NCI-H2107 (cell line): ENCODE data around the gene EFTUD2.

Experiments used
- DNase-seq: peaks from one replicate; lab custom pipeline; 2025; lab: John Stamatoyannopoulos, UW

EFTUD2 gene

DNA sequence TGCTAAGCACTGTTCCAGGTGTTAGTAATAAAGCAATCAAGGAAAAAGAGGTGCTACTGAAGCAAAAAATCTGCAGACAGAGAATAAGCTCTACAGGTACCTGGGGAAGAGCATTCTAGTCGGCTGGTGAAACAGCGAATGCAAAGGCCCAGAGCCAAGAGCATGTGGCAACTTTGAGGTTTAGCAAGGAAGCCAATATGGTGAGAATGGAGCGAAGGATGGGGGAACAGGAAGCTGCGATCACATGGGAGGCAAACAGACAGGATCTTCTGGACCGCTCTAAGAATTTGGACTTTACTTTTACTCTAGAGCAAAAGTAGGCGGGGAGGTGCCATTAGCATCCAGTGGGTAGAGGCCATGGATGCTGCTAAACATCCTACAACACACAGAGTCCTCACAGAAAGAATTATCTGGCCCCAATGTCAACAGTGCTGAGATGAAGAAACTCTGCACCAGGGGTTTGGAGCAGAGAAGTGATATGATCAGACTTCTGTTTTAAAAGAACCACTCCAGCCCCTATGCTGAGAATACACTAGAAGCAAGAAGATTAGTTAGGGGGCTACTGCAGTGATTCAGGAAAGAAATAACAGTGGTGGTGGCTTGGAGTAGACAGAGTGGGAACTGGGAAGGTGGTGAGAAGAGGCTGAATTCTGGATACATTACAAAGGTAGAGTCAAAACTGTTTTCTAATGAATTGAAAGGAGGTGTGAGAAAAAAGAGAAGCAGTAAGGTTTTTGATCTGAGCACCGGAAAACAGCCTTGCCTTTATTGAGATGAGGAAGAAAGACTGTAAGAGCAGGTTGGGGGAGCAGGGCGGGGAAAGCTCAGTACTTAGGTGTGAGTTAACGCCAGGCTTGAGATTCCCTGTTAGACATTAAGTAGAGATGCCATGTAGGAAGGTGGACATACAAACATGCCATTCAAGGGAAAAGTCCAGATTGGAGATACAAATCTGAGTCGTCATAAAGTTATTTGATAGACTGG is 11.0 kb downstream of the EFTUD2 start:
- DNase-seq = no peak

DNA sequence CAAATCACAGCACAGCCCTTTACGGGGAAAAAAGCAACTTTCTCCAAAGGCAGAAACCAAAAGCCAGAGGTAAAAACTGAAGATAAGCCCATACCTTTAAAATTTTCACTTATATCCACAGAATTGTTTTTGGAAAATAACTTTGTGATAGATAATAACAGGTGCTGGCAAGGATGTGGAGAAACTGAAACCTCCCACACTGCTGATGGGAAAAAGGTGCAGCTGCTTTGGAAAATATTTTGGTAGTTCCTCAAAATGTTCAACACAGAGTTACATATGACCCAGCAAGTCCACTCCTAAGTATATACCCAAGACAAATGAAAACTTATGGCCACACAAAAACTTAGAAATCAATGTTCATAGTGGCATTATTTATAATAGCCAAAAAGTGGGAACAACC is 12.2 kb downstream of the EFTUD2 start:
- DNase-seq = no peak

DNA sequence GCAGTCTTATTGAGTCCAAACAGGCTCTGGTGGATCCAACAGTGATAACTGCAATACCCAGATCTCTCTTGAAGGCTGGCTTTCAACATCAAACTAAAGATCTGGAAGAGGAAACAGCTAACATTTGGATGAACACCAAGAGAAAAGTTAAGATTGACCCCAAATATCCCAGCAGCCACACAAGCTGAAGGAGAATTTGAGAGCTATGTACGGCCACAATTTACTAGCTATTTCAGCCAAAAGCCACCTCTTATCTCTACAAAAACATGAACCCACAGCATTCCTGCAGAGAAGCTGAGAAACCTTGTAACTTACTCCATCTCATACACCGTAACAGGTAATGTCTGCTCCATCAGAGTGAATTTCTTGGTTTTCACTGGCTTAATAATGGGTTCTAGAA is 14.3 kb downstream of the EFTUD2 start:
- no peak for DNase-seq

DNA sequence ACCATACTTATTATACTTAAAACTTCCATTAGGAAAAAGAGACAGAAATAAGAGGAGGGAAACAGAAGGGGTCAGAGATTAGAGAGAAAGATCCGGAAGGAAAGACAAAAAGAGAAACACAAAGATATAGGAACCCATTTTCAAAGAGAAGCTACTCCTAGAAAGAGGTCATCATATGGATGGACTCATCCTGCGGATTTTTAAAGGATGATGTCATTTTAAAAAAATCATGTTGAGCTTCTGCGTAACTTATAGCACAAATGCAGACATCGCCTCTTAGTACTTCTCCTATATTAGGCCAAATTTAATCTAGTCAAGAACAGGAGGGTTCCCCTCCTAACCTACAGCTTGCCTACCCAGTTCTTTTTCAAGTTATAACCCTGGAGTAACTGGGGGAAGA is 18.1 kb downstream of the EFTUD2 start:
- no peak for DNase-seq

DNA sequence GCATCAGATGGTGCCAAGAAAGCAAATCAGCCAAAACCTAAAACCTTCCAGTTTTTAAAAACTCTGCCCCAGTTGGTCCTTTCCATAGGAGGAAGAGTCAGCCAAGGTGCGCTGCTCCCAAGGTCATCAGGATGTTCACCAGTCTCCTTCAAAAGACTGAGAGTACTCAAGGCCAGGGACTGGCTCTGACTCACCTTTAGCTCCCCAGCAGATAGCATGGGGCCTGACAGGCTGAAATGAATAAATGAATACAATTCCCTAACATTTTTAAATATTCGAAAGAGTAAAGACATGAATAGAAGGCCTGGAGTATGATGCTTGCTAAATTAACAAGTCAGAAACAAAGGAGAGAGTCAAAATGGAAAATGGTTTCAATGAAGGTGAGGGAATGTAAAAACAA is 19.2 kb downstream of the EFTUD2 start:
- DNase-seq = no peak

DNA sequence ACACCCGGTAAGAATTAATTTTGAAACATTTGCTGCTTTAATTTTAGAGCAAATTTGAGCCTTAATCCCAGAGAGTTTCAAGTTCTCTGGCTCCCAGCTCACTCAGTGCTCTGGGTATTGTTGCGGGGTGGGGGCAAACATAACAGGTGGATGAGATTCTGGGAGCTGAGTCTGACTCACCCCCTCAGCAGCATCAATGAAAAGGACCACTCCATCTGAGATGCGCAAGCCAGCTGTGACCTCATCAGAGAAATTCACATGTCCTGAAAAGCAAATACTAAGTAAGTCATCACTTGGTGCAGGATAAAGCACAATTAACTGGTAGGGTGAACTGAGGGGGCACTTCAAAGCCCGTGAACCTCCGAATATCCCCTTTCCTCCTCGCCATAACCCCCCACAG is 19.9 kb downstream of the EFTUD2 start:
- DNase-seq = no peak

DNA sequence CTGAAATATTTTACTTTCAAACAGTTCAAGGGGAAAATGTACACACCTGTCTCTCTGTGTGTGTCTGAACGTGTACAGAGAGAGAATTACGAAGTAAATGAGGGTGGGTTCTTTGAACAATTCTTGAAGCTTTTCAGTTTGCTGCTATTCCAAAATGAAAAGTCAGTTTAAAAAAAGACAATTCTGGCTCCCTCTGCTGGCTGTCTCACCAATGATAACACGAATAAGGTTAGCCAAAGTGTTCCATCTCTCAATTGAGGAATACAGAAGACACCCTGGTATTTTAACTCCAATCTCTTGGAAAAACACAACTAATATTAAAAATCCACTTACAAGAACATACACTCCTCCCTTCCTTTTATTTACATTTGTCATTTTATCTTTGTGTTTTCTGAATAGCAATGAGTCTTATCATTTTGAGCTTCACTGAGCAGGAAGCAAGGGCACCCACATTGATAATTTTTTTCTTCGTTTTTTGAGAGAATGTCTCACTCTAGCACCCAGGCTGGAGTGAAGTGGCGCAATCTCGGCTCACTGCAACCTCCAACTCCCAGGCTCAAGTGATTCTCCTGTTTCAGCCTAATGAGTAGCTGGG is 20.5 kb downstream of the EFTUD2 start:
- DNase-seq = no peak

DNA sequence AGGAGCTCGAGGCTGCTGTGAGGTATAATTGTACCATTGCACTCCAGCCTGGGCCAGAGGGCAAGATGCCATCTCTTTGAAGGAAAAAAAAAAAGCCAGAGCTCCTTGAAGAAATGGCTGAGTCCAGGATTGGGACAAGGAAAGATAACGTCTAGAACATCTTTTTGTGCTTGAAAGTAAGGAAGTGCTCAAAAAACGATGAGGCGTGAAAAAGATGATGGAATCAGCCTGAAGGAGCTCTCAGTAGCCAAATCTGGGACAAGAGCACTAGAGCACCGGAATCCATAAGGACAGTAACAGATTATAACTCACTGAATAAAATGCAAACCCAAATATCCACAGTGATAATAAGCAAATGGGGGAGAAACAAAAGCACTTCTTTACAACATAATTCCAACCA is 22.1 kb downstream of the EFTUD2 start:
- no peak for DNase-seq

DNA sequence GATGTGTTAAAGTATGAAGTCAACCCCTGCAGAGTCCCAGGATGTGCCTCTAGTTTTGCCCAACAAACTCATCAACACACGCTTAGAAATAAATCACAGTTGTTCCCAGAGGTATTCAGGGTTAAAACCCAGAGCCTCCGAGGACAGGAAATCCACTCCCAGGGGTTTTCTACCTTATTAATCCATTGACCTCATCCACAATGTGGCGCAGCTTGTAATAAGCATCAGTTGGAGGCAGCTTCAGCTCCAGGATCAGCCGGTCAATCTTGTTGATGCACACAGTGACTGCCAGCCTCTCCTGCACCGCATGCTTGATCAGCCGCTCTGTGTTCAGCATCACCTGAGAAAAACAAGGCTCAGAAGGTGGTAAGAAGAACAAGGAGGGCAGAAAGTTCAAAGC is 23.5 kb downstream of the EFTUD2 start:
- no peak for DNase-seq

DNA sequence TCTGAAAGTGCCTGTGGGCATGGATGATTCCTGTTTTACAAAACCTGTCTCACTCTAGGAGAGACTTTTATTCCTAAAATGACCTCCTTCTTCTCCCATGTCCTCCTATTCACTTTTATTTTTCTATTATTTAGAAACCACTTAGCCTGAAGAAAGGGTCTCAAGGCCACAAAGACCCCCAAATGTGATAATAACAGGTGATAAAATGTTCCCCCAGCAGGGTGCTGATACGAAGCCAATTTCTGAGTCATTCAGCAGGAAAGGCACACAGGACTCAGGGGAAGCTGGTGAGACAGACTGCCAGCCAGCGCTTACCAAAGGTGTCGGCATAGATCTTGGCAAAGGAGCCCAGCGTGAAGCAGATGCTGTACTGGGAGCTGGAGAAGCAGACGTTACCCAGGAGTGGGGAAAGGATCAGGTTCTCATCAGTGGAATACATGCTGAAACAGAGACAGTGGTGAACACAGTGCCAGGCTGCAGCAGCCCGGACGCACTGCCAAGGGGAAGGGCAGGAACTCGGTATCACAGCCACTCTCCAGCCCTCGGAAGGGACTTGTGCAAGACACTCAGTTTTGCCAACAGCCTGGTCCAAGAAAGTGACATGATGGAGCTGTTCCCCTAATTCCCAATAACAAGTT is 27.0 kb downstream of the EFTUD2 start:
- DNase-seq = peak; percentile 60

DNA sequence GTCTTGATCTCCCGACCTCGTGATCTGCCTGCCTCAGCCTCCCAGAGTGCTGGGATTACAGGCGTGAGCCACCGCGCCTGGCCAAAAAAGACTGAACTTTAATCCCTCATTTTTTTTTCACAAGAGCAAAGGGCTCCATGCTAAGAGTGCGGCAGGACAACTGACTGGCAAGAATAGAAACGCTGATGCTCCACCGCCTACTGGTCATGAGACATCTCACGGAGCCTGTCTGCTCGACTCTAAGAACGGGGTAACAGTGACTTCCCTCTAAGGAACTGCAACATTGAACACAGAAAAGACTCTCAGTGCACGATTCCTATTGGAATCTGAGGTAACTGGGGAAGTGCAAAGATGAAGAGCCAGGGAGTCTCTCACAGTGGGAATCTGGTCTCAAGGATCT is 27.7 kb downstream of the EFTUD2 start:
- DNase-seq = no peak

DNA sequence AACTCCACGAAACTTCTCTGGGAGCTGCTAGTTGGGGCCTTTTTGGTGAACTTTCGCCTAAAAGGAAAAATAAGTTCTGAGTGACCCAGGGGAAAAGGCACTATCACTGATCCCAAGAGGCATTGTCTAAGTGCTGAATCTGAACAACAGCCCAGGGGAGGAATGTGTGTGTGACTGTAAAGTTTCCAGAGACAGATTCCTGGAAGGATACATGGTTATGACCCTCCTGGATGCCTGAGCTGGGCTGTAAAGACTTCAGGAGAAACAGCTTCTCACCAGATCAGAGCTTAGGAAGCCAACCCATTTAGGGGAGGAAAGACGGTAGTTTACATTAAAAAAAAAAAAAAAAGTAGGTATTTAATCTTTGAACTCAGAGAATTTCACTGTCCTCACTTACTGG is 31.4 kb downstream of the EFTUD2 start:
- DNase-seq = no peak

DNA sequence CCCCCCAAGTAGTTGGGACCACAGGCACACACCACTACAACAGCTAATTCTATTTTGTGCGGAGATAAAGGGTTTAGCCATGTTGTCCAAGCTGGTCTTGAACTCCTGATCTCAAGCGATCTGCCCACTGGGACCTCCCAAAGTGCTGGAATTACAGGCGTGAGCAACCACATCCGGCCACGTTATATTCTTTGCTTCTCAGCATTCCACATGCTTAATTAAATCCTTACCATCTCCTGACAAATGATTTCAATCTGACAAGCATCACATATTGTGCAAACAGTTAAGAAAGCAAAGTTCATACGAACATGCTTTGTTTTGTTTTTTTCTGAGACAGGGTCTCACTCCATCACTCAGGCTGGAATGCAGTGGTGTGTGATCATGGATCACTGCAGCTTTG is 33.3 kb downstream of the EFTUD2 start:
- no peak for DNase-seq

DNA sequence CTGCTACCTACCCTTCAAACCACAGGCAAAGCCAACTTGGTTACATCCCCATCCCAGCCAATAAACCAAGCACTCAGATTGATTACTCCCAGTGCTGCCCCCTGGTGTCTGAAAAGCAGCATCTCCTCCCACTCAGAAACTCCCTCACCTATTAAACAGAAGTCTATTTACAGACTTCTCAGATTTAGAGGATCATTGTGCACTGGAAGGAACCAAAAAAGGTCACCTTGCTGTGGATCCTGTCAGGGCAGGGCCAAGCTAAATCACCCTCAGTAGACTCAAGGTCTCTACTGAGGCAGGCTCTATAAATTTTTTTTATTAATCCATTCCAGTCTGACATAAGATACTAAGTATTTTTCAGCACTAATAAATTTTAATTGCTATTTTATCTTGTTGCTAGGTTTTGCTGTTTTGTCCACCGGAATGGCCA is 34.0 kb downstream of the EFTUD2 start:
- peak; percentile 17 for DNase-seq

DNA sequence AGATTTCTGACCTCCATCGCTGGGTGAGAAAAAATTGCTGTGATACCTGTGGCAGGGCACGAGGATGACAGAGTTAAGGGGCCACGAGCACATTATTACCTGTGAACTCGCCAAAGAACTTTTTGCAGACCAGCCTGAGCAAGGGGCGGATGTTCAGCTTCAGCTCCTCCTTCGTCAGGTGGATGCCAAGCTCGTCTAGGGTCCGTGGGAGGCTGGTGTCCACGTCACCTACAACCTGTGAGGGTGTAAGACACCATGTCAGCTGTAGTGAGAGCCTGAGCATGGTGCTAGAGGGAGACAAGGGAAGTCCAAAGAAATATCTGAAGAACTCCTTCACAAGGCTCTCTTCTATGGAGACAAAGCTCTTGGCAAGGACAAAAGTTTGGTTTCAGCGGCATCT is 34.4 kb downstream of the EFTUD2 start:
- no peak for DNase-seq

DNA sequence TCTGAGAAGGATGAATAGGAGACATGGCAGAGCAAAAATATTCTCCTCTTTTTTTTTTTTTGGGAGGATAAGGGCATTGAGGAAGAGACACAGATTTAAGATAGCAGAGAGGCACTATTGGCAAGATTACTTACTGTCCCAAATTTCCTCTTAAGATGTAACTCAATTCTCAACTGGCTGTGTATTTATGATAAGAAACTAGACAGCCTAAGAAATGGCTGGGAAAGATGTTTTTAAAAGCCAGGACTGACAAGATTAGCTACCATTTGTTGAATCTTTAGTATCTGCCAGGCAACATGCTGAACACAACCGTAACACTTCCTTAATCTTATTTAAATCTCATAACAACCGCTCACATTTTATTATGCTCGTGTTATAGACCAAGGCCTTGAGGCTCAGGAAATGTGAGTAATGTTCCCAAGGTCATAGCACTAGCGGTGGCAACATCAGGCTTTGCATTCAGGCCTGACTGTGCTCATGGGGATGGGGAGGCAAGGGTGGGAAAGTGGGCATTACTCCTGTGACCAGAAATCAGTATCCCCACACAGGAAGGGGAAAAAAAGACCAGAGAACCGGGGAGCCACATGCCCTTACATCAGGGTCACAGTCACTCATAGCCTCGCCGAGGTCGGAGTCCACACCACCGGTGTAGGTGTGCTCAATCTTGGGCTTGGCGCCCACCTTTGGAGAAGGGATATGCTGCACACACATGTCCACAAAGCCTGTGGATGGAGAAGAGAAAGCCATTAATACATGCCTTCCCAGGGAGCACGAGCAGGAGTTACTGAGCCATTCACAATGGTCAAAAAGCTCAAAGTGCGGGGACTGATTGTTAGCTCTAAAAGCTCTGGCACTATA is 36.0 kb downstream of the EFTUD2 start:
- DNase-seq = no peak

DNA sequence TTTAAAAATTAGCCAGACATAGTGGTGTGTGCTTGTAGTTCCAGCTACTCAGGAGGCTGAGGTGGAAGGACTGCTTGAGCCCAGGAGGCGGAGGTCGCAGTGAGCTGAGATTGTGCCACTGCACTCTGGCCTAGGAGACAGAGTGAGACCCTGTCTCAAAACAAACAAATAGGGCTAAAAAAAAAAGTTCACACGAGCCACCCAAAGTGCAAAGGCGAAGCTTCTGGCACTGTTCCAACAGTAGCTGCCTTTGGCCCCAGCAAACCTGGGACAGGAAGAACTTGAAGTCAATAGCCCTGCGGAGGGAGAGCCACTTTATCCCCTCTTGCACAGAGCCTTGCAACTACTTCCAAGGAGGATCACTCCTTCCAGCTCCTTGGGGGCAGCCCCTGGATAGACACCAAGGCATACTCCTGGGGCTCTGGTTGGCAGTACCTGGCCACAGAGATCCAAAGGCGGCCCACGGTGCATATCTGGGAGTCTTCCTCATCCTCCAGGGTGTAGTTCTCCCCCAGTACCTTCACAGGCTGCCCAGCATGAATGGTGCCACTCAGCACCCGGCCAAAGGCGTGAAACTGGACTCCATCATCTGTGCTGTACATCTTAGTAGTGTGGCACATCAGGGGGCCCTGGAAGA is 36.8 kb downstream of the EFTUD2 start:
- DNase-seq = no peak

DNA sequence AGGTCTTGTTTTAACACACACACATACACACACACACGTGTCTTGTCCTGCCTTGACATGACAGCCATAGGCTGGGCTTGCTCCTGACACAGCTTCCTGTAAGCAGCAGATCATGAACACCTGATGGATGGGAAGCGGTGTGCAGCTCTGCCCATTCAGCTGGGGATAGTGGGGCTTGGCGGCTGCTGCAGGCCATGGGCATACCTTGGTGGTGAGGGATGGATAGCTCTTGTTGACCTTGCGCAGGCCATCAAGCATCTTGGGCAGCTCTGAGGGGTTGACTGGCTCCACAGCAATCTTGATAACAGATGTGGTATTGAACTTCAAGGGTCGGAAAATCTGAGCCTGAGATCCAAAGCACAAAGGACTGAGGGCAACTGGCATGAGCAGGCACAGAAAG is 39.5 kb downstream of the EFTUD2 start:
- no peak for DNase-seq

DNA sequence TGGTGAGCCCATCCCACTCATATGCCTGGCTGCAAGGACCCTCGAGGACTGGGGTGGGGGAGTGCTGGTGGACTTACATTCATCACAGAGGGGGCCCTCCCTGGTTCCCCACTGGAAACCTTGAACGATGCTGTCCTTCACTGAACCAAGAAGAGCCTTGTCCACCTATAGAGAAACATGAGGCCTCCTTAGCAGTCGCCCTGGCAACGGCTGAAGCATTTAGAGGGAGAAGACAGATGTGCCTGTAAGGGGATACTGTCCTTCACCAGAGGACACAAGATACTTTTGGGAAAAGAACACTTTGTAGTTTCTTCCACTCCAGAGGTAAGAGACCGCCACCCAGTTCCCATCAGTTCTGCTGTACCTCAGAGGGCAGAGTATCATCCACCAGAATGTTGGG is 45.1 kb downstream of the EFTUD2 start:
- DNase-seq = no peak

DNA sequence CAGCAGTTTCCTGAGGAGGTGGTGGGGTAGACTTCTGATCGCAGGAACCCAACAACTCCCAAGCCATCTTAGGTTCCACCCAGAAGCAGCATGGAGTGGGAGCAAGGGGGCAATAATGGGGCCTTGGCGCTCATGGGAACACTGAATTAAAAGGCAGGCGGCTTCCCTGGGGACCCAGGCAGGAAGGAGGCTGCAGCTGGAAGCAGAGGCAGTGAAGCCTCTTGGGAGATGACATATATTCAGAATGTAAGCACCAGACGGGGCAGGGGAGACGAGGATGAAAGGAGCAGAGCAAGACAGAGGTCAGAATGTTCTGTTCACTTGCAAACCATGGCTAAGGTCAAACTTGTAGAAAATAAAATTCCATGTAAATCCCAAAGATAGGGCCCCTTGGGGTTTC is 48.6 kb downstream of the EFTUD2 start:
- no peak for DNase-seq

DNA sequence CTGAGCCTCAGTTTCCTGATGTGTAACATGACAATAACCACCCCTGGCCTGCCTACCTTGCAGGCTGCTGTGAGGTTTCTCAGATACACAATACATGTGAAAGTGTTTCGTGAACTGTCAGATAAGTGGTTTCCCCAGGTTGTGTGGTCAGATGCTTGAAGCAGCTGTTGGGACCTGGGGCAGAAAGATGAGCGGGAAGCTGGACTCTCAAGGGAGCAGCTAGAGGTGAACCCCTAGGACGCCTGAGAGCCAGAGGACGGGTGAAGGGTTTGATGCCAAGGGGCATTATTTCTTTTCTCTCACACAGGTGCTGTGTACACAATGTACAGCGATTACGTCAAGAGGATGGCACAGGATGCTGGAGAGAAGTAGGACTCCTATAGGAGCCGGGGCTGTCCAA is 49.2 kb downstream of the EFTUD2 start:
- no peak for DNase-seq
